ENCODE measurements around the gene PPM1L. TPM values are rescaled to one million over a fixed set of nuclear protein-coding genes. Genes with fewer than 3 reads are reported as not detected.

The PPM1L gene
- total RNA-seq, 2 donors from 2014 or later, result 23.8 to 47.4 TPM

GRCh38 chr3:160765211-160765610 is 9.2 kb downstream of the PPM1L start:
- TF ChIP-seq CTCF (IDR thresholded peaks at IDR 0.05), result no peak
- no peaks in the 10 kb centered on the region for H3K4me1 ChIP-seq
- H3K27me3 ChIP-seq, result no peaks in the 10 kb centered on the region
- no peak overlapping the region for H3K4me3 ChIP-seq
- no peaks in the 10 kb centered on the region for H3K36me3 ChIP-seq
- peak overlapping the region in 1 of 2 donors; percentile 17 for H3K27ac ChIP-seq
- DNase-seq (ENCODE audit: low spot score), result no peak
- no peaks in the 10 kb centered on the region for H3K9me3 ChIP-seq

- Histone ChIP-seq H3K4me3 (no peak overlapping the region), H3K36me3 (no peaks in the 10 kb centered on the region), H3K4me1 (no peaks in the 10 kb centered on the region), H3K27ac (peak overlapping the region in 1 of 2 donors; percentile 38), H3K27me3 (no peaks in the 10 kb centered on the region), H3K9me3 (no peaks in the 10 kb centered on the region)
- DNase-seq (ENCODE audit: low spot score), result no peak
- TF ChIP-seq CTCF (IDR thresholded peaks at IDR 0.05), result no peak
Measured at GRCh38 chr3:160768031-160768430, 12.0 kb downstream of the PPM1L start.

- no peaks in the 10 kb centered on the region for H3K36me3 ChIP-seq
- no peak for DNase-seq (ENCODE audit: low spot score)
- no peaks in the 10 kb centered on the region for H3K9me3 ChIP-seq
- H3K4me3 ChIP-seq, result no peak overlapping the region
- no peaks in the 10 kb centered on the region for H3K4me1 ChIP-seq
- H3K27ac ChIP-seq, result peak overlapping the region in 1 of 2 donors; percentile 38
- no peak for TF ChIP-seq CTCF (IDR thresholded peaks at IDR 0.05)
- no peaks in the 10 kb centered on the region for H3K27me3 ChIP-seq
Measured at GRCh38 chr3:160768918-160769317, 12.9 kb downstream of the PPM1L start.

GRCh38 chr3:160771811-160772459 is 15.9 kb downstream of the PPM1L start:
- Histone ChIP-seq H3K4me3 (no peak overlapping the region), H3K27me3 (no peaks in the 10 kb centered on the region), H3K4me1 (no peaks in the 10 kb centered on the region), H3K27ac (peak overlapping the region in 1 of 2 donors; percentile 5), H3K9me3 (no peaks in the 10 kb centered on the region), H3K36me3 (no peaks in the 10 kb centered on the region)
- no peak for DNase-seq (ENCODE audit: low spot score)
- no peak for TF ChIP-seq CTCF (IDR thresholded peaks at IDR 0.05)

- Histone ChIP-seq H3K4me1 (peaks cover 0 to 6% of the 10 kb centered on the region in 2 donors), H3K27ac (no peak overlapping the region), H3K9me3 (no peaks in the 10 kb centered on the region), H3K4me3 (no peak overlapping the region), H3K36me3 (no peaks in the 10 kb centered on the region), H3K27me3 (no peaks in the 10 kb centered on the region)
- DNase-seq (ENCODE audit: low spot score), result no peak
- TF ChIP-seq CTCF (IDR thresholded peaks at IDR 0.05), result no peak
Measured at GRCh38 chr3:160773722-160774121, 17.7 kb downstream of the PPM1L start.

- Histone ChIP-seq H3K4me3 (no peak overlapping the region), H3K36me3 (no peaks in the 10 kb centered on the region), H3K9me3 (no peaks in the 10 kb centered on the region), H3K27me3 (no peaks in the 10 kb centered on the region), H3K27ac (no peak overlapping the region), H3K4me1 (peaks cover 0 to 10% of the 10 kb centered on the region in 2 donors)
- no peak for DNase-seq (ENCODE audit: low spot score)
- no peak for TF ChIP-seq CTCF (IDR thresholded peaks at IDR 0.05)
Measured at GRCh38 chr3:160774172-160774571, 18.1 kb downstream of the PPM1L start.

Data from right atrium auricular region (tissue), 2 donors.